ENCODE measurements around the gene COL3A1. TPM values are rescaled to one million over a fixed set of nuclear protein-coding genes. Genes with fewer than 3 reads are reported as not detected.

Gene COL3A1
- total and polyA plus RNA-seq, 9 of the 15 experiments (the other 6 are each of a cell fraction or from before 2014, with no cell fraction given) = 0.01 to 0.71 (median 0.07) TPM; not detected in 2

- in situ Hi-C loops (cut with MboI) = no loop called here
Observed at GRCh38 chr2:188971432-188971861, 2.7 kb upstream of the COL3A1 start.

DNA sequence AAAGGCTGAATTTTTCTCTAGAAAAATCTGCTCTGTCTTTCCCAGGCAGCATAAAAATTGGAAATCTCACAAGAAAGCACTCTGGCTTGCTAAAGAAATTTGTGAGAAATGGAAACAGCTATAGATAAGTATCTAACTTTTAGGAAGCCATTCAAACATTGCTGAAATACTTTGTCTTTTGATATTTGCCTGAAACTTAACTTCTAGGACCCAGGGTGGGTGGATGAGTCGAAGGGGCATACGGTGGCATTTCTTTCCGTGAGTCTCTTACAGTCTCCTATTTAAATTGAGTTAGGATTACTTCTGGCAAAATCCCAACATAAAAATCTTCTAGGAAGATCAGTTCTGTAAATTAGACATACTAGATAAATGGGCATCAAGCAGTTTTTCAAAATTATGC is 532 bp upstream of the COL3A1 start:
- H3K27ac ChIP-seq (ENCODE audit: extremely low read depth, low read depth, low read length) = no peak overlapping the region
- no peaks in the 10 kb centered on the region for H3K4me1 ChIP-seq (replicated peaks in 1 of 2; ENCODE audit: control insufficient read depth in 2 of 2, insufficient read depth in 2 of 2, low read length in 2 of 2)
- no peak overlapping the region for H2AFZ ChIP-seq (ENCODE audit: low read depth, low read length)
- H3K9me3 ChIP-seq (replicated peaks; ENCODE audit: control insufficient read depth, insufficient read depth, low read depth, low read length) = no peaks in the 10 kb centered on the region
- H3K9me1 ChIP-seq (ENCODE audit: control insufficient read depth, insufficient read depth, low read length) = no peaks in the 10 kb centered on the region
- H3K4me3 ChIP-seq = no peak overlapping the region
- no peak overlapping the region for H3K4me2 ChIP-seq (ENCODE audit: insufficient read depth, low read length)
- CTCF ChIA-PET (ENCODE audit: low intra/inter-chr PET ratio) = no interaction called here
- no peaks in the 10 kb centered on the region for H3K79me2 ChIP-seq (ENCODE audit: control insufficient read depth, insufficient read depth, low read length)
- H3K27me3 ChIP-seq (ENCODE audit: control insufficient read depth in 2 of 2, insufficient read depth in 2 of 2, low read length in 2 of 2) = no peaks in the 10 kb centered on the region
- H3K9ac ChIP-seq (ENCODE audit: insufficient read depth in 1 of 2, low read depth in 2 of 2, low read length in 2 of 2) = no peak overlapping the region
- DNase-seq (ENCODE audit: extremely low read depth in 1 of 4, low spot score in 3 of 4) (no peak), ATAC-seq (no peak), FAIRE-seq (no peak)
- in situ Hi-C loops (cut with MboI) (no loop called here), intact Hi-C loops (cut with micrococcal nuclease) (loop anchor here (10.0 kb wide), 1 partner anchor 449 kb away; no protein-coding TSS in a partner anchor)
- no peaks in the 10 kb centered on the region for H4K20me1 ChIP-seq (replicated peaks; ENCODE audit: control insufficient read depth, insufficient read depth, low read length)
- POLR2A ChIA-PET = no interaction called here
- H3K36me3 ChIP-seq (ENCODE audit: control insufficient read depth, insufficient read depth, low read length) = no peaks in the 10 kb centered on the region
- 0% methylated on average over 3 of the region's 3 CpGs for WGBS (ENCODE audit: insufficient coverage, low coverage, missing lambda C conversion rate)
- BruUV-seq (replicated peaks) = no TSS peak
- TF ChIP-seq TOE1 (IDR thresholded peaks at IDR 0.05; ENCODE audit: borderline replicate concordance) (no peak), TOE1 (CRISPR knock-in tag; IDR thresholded peaks at IDR 0.05; ENCODE audit: borderline replicate concordance, low read depth) (no peak), SRSF9 (IDR thresholded peaks at IDR 0.05; ENCODE audit: borderline replicate concordance, low read depth, low read length) (no peak), TAF1 (IDR thresholded peaks at IDR 0.05; ENCODE audit: control insufficient read depth, extremely low read depth, insufficient read depth, low read length, severe bottlenecking) (no peak), MBD2 (IDR thresholded peaks at IDR 0.05; ENCODE audit: borderline replicate concordance, low read depth) (no peak), OTX1 (CRISPR knock-in tag; IDR thresholded peaks at IDR 0.05) (no peak), HES1 (IDR thresholded peaks at IDR 0.05; ENCODE audit: low read depth) (no peak), PHTF2 (CRISPR knock-in tag; IDR thresholded peaks at IDR 0.05) (no peak), MBD1 (CRISPR knock-in tag; IDR thresholded peaks at IDR 0.05) (no peak), ZNF143 (CRISPR knock-in tag; IDR thresholded peaks at IDR 0.05) (no peak), ZC3H11A (IDR thresholded peaks at IDR 0.05; ENCODE audit: low read depth, low read length) (no peak), DACH1 (IDR thresholded peaks at IDR 0.05; ENCODE audit: partially characterized antibody) (no peak), BHLHE40 (IDR thresholded peaks at IDR 0.05; ENCODE audit: low read length) (no peak), ZNF77 (CRISPR knock-in tag; IDR thresholded peaks at IDR 0.05) (no peak)

More at GRCh38 chr2:188971432-188971861, 2.7 kb upstream of the COL3A1 start:
- ATAC-seq (no peak), DNase-seq (ENCODE audit: extremely low read depth in 1 of 4, low spot score in 3 of 4) (no peak), FAIRE-seq (no peak)
- Histone ChIP-seq H3K27ac (ENCODE audit: extremely low read depth, low read depth, low read length) (no peak overlapping the region), H3K36me3 (ENCODE audit: control insufficient read depth, insufficient read depth, low read length) (no peaks in the 10 kb centered on the region), H3K79me2 (ENCODE audit: control insufficient read depth, insufficient read depth, low read length) (no peaks in the 10 kb centered on the region), H3K4me2 (ENCODE audit: insufficient read depth, low read length) (no peak overlapping the region), H3K9me1 (ENCODE audit: control insufficient read depth, insufficient read depth, low read length) (no peaks in the 10 kb centered on the region), H3K4me3 (no peak overlapping the region), H3K9me3 (replicated peaks; ENCODE audit: control insufficient read depth, insufficient read depth, low read depth, low read length) (no peaks in the 10 kb centered on the region), H3K9ac (ENCODE audit: insufficient read depth in 1 of 2, low read depth in 2 of 2, low read length in 2 of 2) (no peak overlapping the region), H2AFZ (ENCODE audit: low read depth, low read length) (no peak overlapping the region), H3K27me3 (ENCODE audit: control insufficient read depth in 2 of 2, insufficient read depth in 2 of 2, low read length in 2 of 2) (no peaks in the 10 kb centered on the region), H3K4me1 (replicated peaks in 1 of 2; ENCODE audit: control insufficient read depth in 2 of 2, insufficient read depth in 2 of 2, low read length in 2 of 2) (no peaks in the 10 kb centered on the region), H4K20me1 (replicated peaks; ENCODE audit: control insufficient read depth, insufficient read depth, low read length) (no peaks in the 10 kb centered on the region)
- ChIA-PET CTCF (ENCODE audit: low intra/inter-chr PET ratio) (no interaction called here), POLR2A (no interaction called here)
- 0% methylated on average over 1 of the region's 1 CpG for WGBS (ENCODE audit: insufficient coverage, low coverage, missing lambda C conversion rate)
- intact Hi-C loops (cut with micrococcal nuclease) = loop anchor here (10.0 kb wide), 1 partner anchor 447 kb away; no protein-coding TSS in a partner anchor
- BruUV-seq (replicated peaks) = no TSS peak
- TF ChIP-seq MBD2 (IDR thresholded peaks at IDR 0.05; ENCODE audit: borderline replicate concordance, low read depth) (no peak), ZC3H4 (CRISPR knock-in tag; IDR thresholded peaks at IDR 0.05; ENCODE audit: borderline replicate concordance) (no peak), MTF1 (CRISPR knock-in tag; IDR thresholded peaks at IDR 0.05; ENCODE audit: borderline replicate concordance) (no peak), CBX8 (IDR thresholded peaks at IDR 0.05; ENCODE audit: borderline replicate concordance, extremely low read depth, low read depth, low read length, poor library complexity, severe bottlenecking) (no peak)
